ENCODE data around the gene CEP85.

Gene CEP85

DNA sequence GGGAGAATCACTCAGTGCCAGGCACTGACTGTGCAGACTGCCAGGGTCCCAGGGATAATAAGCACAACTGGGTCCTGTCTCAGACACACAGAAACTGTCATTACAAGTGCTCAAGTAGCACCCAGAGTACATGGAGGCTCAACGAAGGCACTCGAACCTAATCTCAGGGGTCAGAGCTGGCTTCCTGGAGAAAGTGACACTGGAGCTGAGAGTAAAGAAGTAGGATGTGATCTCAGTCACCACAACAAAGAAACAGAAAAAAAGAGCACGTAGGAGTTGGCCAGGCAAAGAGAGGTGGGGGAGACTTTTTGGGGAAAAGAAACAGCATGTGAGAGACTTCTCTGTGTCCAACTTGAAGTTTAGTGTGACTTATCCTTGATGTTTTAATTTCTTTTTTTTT lies 42.3 kb upstream of the CEP85 start:
- Histone ChIP-seq H3K4me3 (ENCODE audit: low read length) (no peak overlapping the region), H3K27ac (ENCODE audit: low read length) (no peak overlapping the region), H2AFZ (ENCODE audit: low read depth, low read length) (no peak overlapping the region), H3K4me1 (ENCODE audit: low read length) (no peaks in the 10 kb centered on the region), H3K27me3 (ENCODE audit: low read depth, low read length) (no peaks in the 10 kb centered on the region), H3K79me2 (ENCODE audit: low read length) (no peaks in the 10 kb centered on the region), H3K4me2 (ENCODE audit: low read length) (no peak overlapping the region), H3K9me3 (ENCODE audit: insufficient read depth, low read length) (no peaks in the 10 kb centered on the region), H3K9ac (ENCODE audit: low read length) (no peak overlapping the region), H4K20me1 (ENCODE audit: insufficient read depth, low read length) (no peaks in the 10 kb centered on the region), H3K36me3 (replicated peaks; ENCODE audit: low read depth, low read length) (no peaks in the 10 kb centered on the region)
- no peak for TF ChIP-seq EZH2phosphoT487 (IDR thresholded peaks at IDR 0.05; ENCODE audit: low read depth)
- TF ChIP-seq, protein P1, sequence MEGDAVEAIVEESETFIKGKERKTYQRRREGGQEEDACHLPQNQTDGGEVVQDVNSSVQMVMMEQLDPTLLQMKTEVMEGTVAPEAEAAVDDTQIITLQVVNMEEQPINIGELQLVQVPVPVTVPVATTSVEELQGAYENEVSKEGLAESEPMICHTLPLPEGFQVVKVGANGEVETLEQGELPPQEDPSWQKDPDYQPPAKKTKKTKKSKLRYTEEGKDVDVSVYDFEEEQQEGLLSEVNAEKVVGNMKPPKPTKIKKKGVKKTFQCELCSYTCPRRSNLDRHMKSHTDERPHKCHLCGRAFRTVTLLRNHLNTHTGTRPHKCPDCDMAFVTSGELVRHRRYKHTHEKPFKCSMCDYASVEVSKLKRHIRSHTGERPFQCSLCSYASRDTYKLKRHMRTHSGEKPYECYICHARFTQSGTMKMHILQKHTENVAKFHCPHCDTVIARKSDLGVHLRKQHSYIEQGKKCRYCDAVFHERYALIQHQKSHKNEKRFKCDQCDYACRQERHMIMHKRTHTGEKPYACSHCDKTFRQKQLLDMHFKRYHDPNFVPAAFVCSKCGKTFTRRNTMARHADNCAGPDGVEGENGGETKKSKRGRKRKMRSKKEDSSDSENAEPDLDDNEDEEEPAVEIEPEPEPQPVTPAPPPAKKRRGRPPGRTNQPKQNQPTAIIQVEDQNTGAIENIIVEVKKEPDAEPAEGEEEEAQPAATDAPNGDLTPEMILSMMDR (IDR thresholded peaks at IDR 0.05; ENCODE audit: low read depth, low read length) = no peak

DNA sequence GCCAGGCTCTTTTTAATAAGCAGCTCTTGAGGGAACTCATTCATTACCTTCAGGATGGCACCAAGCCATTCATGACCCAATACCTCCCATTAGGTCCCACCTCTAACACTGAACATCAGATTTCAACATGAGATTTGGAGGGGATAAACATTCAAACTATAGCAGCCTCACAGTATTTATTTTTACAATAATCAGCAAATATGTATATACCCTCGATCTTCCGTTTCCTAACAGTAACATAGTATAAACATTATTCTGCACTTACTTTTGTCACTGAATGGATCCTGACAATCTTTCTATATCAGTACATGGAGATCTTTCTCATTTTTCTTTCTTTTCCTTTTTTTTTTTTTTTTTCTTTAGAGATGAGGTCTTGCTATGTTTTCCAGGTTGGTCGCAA lies 38.2 kb upstream of the CEP85 start:
- Histone ChIP-seq H4K20me1 (ENCODE audit: insufficient read depth, low read length) (no peaks in the 10 kb centered on the region), H3K27ac (ENCODE audit: low read length) (no peak overlapping the region), H3K27me3 (ENCODE audit: low read depth, low read length) (no peaks in the 10 kb centered on the region), H3K9me3 (ENCODE audit: insufficient read depth, low read length) (no peaks in the 10 kb centered on the region), H3K9ac (ENCODE audit: low read length) (no peak overlapping the region), H3K36me3 (replicated peaks; ENCODE audit: low read depth, low read length) (no peaks in the 10 kb centered on the region), H3K79me2 (ENCODE audit: low read length) (no peaks in the 10 kb centered on the region), H2AFZ (ENCODE audit: low read depth, low read length) (no peak overlapping the region), H3K4me1 (ENCODE audit: low read length) (no peaks in the 10 kb centered on the region), H3K4me2 (ENCODE audit: low read length) (no peak overlapping the region), H3K4me3 (ENCODE audit: low read length) (no peak overlapping the region)
- TF ChIP-seq, protein P1 (IDR thresholded peaks at IDR 0.05; ENCODE audit: low read depth, low read length) = no peak
- no peak for TF ChIP-seq EZH2phosphoT487 (IDR thresholded peaks at IDR 0.05; ENCODE audit: low read depth)

DNA sequence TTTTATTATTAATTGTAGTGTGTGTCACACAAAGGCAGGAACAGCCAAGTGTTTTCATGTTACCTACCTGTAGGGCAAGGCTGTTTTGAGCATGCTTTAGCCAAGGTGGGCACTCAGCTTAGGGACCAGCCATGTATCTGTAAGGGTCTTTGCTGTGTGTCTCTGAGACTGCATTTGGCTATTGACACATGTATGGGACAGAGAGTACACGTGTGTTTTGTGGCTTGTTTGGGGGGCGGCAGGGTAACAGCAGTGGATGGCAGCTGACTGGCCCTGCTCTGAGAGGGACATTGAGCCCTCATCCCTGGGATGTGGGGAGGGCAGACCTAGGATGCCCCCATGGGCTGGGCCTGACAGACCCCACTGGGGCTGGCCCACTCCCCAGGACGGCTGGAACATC lies 36.7 kb upstream of the CEP85 start:
- no peaks in the 10 kb centered on the region for H3K79me2 ChIP-seq (ENCODE audit: low read length)
- H4K20me1 ChIP-seq (ENCODE audit: insufficient read depth, low read length) = no peaks in the 10 kb centered on the region
- no peak overlapping the region for H3K27ac ChIP-seq (ENCODE audit: low read length)
- no peak overlapping the region for H3K9ac ChIP-seq (ENCODE audit: low read length)
- no peaks in the 10 kb centered on the region for H3K36me3 ChIP-seq (replicated peaks; ENCODE audit: low read depth, low read length)
- no peak overlapping the region for H2AFZ ChIP-seq (ENCODE audit: low read depth, low read length)
- H3K4me1 ChIP-seq (ENCODE audit: low read length) = no peaks in the 10 kb centered on the region
- H3K4me3 ChIP-seq (ENCODE audit: low read length) = no peak overlapping the region
- H3K9me3 ChIP-seq (ENCODE audit: insufficient read depth, low read length) = no peaks in the 10 kb centered on the region
- H3K4me2 ChIP-seq (ENCODE audit: low read length) = no peak overlapping the region
- TF ChIP-seq, protein P1 (IDR thresholded peaks at IDR 0.05; ENCODE audit: low read depth, low read length) = no peak
- no peak for TF ChIP-seq EZH2phosphoT487 (IDR thresholded peaks at IDR 0.05; ENCODE audit: low read depth)
- H3K27me3 ChIP-seq (ENCODE audit: low read depth, low read length) = no peaks in the 10 kb centered on the region

DNA sequence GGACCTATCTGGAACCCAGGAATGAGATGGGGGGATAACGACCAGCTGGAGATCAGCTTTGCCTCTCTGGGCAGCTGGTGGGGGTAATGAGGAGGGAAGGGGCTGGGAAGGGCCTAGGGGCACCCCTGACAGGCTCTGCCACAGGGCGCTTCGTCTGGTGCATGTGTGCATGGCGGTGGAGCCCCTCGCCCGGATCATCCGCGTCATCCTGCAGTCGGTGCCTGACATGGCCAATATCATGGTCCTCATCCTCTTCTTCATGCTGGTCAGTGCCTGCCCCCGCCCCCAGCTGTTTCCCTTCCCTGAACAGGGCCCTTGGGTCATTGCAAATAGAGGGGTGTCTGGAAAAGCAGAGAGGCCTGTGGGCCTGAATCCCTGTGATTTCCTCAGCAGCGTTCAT lies 36.2 kb upstream of the CEP85 start:
- H3K4me3 ChIP-seq (ENCODE audit: low read length) = no peak overlapping the region
- no peak overlapping the region for H3K9ac ChIP-seq (ENCODE audit: low read length)
- no peak overlapping the region for H3K27ac ChIP-seq (ENCODE audit: low read length)
- no peak overlapping the region for H3K4me2 ChIP-seq (ENCODE audit: low read length)
- no peaks in the 10 kb centered on the region for H3K36me3 ChIP-seq (replicated peaks; ENCODE audit: low read depth, low read length)
- H3K4me1 ChIP-seq (ENCODE audit: low read length) = no peaks in the 10 kb centered on the region
- H4K20me1 ChIP-seq (ENCODE audit: insufficient read depth, low read length) = no peaks in the 10 kb centered on the region
- H2AFZ ChIP-seq (ENCODE audit: low read depth, low read length) = no peak overlapping the region
- H3K9me3 ChIP-seq (ENCODE audit: insufficient read depth, low read length) = no peaks in the 10 kb centered on the region
- H3K27me3 ChIP-seq (ENCODE audit: low read depth, low read length) = no peaks in the 10 kb centered on the region
- H3K79me2 ChIP-seq (ENCODE audit: low read length) = no peaks in the 10 kb centered on the region
- no peak for TF ChIP-seq EZH2phosphoT487 (IDR thresholded peaks at IDR 0.05; ENCODE audit: low read depth)
- TF ChIP-seq, protein P1 (IDR thresholded peaks at IDR 0.05; ENCODE audit: low read depth, low read length) = no peak

Measured in OCI-LY3 (cell line).